Measurements from ENCODE around the gene MBNL2. TPM values are rescaled to one million over a fixed set of nuclear protein-coding genes. Genes with fewer than 3 reads are reported as not detected.

Gene MBNL2
- total RNA-seq, 4 donors from 2014 or later: 50.7 to 115 (median 72.0) TPM

GRCh38 chr13:97319113-97319720 lies 97.1 kb downstream of the MBNL2 start:
- Histone ChIP-seq H3K27me3 (no peaks in the 10 kb centered on the region), H3K4me1 (no peaks in the 10 kb centered on the region), H3K36me3 (no peaks in the 10 kb centered on the region), H3K27ac (peak overlapping the region in 1 of 2 donors; percentile 22), H3K9me3 (no peaks in the 10 kb centered on the region), H3K4me3 (no peak overlapping the region)
- no peak for TF ChIP-seq POLR2A (IDR thresholded peaks at IDR 0.05)
- TF ChIP-seq CTCF (IDR thresholded peaks at IDR 0.05): no peak
- intact Hi-C loops (cut with DNase I; ENCODE audit: low total_unique reads): no loop called here
- no peak for DNase-seq

GRCh38 chr13:97321101-97321500 lies 99.0 kb downstream of the MBNL2 start:
- no peak for DNase-seq
- Histone ChIP-seq H3K27me3 (no peaks in the 10 kb centered on the region), H3K27ac (no peak overlapping the region), H3K9me3 (no peaks in the 10 kb centered on the region), H3K4me3 (no peak overlapping the region), H3K4me1 (no peaks in the 10 kb centered on the region), H3K36me3 (no peaks in the 10 kb centered on the region)
- TF ChIP-seq CTCF (IDR thresholded peaks at IDR 0.05) (no peak), POLR2A (IDR thresholded peaks at IDR 0.05) (no peak)
- intact Hi-C loops (cut with DNase I; ENCODE audit: low total_unique reads): no loop called here

GRCh38 chr13:97321616-97322321 lies 99.6 kb downstream of the MBNL2 start:
- H3K27ac ChIP-seq: no peak overlapping the region
- no peak for TF ChIP-seq CTCF (IDR thresholded peaks at IDR 0.05)
- no peak for TF ChIP-seq POLR2A (IDR thresholded peaks at IDR 0.05)
- H3K4me3 ChIP-seq: no peak overlapping the region
- no peaks in the 10 kb centered on the region for H3K4me1 ChIP-seq
- intact Hi-C loops (cut with DNase I; ENCODE audit: low total_unique reads): no loop called here
- DNase-seq: no peak
- no peaks in the 10 kb centered on the region for H3K36me3 ChIP-seq
- H3K27me3 ChIP-seq: no peaks in the 10 kb centered on the region
- no peaks in the 10 kb centered on the region for H3K9me3 ChIP-seq

GRCh38 chr13:97322740-97323342 lies 100.7 kb downstream of the MBNL2 start:
- H3K27ac ChIP-seq: no peak overlapping the region
- H3K27me3 ChIP-seq: no peaks in the 10 kb centered on the region
- DNase-seq: no peak
- no peaks in the 10 kb centered on the region for H3K4me1 ChIP-seq
- H3K36me3 ChIP-seq: no peaks in the 10 kb centered on the region
- no peak for TF ChIP-seq CTCF (IDR thresholded peaks at IDR 0.05)
- TF ChIP-seq POLR2A (IDR thresholded peaks at IDR 0.05): no peak
- intact Hi-C loops (cut with DNase I; ENCODE audit: low total_unique reads): no loop called here
- no peak overlapping the region for H3K4me3 ChIP-seq
- H3K9me3 ChIP-seq: no peaks in the 10 kb centered on the region

- no peak overlapping the region for H3K4me3 ChIP-seq
- H3K27ac ChIP-seq: no peak overlapping the region
- TF ChIP-seq CTCF (IDR thresholded peaks at IDR 0.05) (no peak), POLR2A (IDR thresholded peaks at IDR 0.05) (no peak)
- H3K9me3 ChIP-seq: no peaks in the 10 kb centered on the region
- H3K4me1 ChIP-seq: no peaks in the 10 kb centered on the region
- DNase-seq: no peak
- no peaks in the 10 kb centered on the region for H3K27me3 ChIP-seq
- intact Hi-C loops (cut with DNase I; ENCODE audit: low total_unique reads): no loop called here
- no peaks in the 10 kb centered on the region for H3K36me3 ChIP-seq
Observed at GRCh38 chr13:97324115-97324514, 102.0 kb downstream of the MBNL2 start.

All from uterus (tissue), 4 donors.